GM21423 (cell line): ENCODE measurements around the gene GDI2.
A peak's percentile ranks its signal among the peaks of the same experiment; 100 is the strongest.
"Not testable (repeated sequence)": the region's sequence is repeated elsewhere in the genome, so short reads cannot be mapped to it uniquely, and the experiment has no call there.

ENCODE experiments used
- ATAC-seq: cut with Tn5 transposase; IDR thresholded peaks from one replicate; pipeline ENCODE4 v1.9.1; 2021; ENCODE audit warnings: mild to moderate bottlenecking, moderate library complexity; ENCODE audit not compliant: unreplicated experiment

GDI2 gene

DNA sequence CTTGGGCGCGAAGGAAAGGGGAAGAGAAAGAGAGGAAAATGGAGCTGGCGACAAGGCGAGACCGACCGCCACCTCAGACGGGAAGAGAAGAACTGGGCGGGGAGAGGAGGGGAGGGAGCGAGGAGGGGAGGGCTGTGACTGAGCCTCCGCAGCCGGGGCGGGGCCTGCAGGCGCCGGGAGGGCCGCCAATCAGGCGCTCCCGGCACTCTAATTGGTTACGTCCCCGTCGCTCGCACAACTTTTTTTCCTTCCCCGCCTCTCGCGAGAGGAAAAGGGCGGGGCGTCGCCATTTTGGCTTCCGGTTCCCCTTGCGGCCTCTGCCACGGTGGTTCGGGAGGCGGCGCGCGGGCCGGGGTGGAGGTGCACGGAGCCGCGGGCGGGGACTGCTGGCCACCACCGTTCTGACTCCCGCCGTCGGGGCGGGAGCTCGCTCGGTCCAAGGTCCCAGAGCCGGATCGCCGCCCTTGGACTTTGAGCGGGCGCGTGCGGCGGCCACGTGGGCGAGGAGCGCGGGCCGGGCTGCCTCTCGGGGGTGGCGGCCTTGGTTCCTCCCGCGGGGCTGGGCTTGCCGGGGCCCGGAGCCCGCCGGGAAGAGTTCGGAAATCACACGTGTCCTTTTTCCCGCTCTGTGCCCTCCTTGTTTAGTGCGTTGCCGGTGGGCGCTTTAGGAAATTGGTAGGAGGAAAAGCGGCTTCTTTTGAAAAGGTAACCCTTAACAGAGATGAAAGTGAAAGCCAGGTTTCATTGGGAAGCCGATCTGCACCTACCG is at the start of gene GDI2:
Gene GDI2 (minus strand): TSS at position 94 of the 769 bp plus-strand sequence. CDS start 176 bp downstream, outside the sequence.
- peak; percentile 74 for ATAC-seq

DNA sequence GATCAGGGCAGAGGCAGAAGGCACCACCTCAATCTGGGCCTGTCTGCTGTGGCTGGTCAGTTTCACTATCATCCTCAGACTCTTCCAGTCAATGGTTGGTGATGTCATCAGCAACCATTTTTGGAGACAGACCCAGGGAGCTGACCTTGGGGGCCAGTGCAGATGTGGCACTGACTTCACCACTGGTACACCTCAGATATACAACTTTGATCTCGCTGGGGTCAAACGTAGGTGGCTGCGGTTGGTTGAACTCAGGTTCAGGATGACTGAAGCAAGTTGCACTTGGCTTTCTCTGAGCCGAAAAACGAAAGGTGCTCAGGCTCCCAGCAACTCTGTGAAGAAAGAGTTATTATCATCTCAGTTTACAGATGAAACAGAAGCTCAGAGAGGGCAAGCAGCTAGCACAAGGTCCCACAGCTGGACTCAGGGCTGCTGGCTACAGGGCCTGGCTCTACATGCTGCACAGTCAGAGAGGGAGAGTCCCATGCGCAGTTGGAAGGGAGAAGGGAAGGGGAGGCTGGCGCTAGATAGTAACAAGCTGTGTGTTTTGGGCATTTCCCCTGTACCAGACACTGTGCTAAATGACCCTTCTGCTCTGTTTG is 49.2 kb upstream of the GDI2 start:
- ATAC-seq = peak; percentile 92

DNA sequence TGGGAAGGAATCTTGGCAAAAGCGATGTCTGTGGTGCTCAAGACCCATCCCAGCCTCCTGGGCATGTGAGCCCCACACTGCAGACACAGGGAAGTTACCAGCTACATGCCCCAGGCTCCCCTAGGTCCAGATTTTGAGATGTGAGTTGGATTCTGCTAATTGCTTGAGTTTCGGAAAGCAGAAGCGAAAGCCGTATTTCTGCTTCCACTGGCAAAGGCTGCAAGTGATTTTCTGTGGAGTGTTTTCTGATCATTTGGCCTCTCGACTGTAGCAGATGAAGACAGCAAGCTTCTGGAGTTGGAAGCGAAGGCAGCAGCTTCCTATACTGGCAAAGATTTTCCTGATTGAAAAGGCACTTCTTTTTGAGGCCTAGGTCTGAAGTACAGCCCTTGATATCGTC is 46.8 kb upstream of the GDI2 start:
- ATAC-seq = no peak

DNA sequence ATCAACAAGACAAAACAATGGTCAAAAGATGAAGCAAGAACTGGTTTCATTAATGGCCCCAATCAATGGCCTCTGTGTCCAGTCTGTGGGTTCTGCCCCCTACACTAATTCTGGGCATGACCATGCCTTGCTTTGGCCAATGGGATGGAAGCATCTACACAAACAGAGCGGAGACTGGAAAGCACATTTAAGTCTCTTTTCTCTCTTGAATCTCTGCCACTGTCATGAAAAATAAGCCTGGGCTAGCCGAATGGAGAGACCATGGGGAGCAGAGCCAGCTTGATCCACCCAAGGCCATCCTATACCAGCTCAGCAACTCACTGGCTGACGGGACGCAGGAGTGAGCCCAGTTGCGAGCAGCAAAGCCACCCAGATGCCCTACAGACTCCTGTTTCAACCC is 45.6 kb upstream of the GDI2 start:
- no peak for ATAC-seq

DNA sequence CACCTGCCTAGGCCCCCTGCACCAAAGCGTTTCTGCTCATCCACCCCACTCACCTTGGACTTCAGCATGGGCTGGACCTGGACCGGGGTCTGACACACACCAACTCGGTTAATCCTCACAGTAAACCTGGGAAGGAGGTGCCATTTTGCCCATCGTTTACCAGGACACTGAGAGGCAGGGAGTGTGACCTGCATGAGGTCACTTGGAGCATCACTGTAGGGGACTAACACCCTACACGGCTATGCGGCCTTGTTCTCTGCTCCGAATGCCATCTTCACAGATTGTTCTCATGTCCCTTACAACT is 43.4 kb upstream of the GDI2 start:
- ATAC-seq = no peak

DNA sequence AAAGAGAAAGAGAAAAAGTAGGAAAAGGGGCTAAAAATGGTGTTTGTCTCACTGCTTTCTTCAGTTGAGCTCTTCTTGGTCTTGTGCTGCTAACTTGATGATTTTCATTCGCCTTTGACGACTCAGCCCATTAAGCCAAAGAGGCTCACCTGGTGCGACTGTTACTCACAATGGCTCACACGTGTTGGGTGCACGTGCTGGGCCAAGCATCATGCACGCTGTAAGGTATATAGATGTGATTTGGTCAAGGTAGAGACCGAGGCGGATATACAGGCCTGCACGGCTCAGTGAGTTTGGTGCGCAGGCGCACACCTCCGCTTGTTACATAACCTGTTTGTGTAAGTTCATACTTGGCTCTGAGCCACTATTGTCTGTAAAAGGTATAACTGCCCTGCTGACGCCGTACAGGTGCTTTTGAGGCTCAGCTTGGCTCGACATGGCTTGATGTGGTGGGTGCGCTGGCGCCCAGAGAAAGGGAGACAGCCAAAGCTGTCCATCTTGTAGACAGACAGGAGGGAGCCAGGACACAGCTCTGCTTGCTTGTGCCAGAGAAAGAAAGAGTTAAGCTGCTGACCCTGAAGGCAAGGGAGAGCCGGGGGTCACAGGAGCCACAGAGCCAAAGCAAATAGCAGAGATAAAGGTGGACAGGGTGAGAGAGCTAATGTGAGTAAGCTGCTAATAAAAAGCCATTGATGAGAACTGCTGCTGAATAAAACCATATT is 42.9 kb upstream of the GDI2 start:
- no peak for ATAC-seq

DNA sequence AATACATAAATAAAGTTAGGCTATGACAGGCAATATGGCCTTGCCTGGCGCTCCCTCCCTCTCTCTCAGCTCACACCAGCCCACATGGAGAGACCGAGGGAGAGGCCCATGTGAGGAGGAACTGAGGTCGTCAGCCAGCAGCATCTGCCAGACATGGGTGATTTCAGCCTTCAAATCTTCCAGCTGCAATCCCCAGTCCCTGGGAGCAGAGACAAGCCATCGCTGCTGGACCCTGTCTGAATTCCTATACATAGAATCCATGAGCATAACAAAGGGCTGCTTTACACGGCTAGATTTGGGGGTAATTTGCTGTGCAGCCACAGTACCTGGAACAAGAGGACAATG is 40.9 kb upstream of the GDI2 start:
- no peak for ATAC-seq

DNA sequence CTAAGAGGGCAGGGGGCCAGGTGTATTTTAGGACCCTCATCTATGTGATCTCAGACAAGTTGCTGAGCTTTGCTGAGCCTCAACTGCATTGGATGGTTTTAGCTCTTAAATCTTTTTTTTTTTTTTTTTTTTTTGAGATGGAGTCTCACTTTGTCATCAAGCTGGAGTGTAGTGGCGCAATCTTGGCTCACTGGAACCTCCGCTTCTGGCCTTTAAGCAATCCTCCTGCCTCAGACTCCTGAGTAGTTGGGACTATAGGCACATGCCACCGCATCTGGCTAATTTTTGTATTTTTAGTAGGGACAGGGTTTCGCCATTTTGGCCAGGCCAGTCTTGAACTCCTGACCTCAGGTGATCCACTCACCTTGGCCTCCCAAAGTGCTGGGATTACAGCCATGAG is 33.4 kb upstream of the GDI2 start:
- ATAC-seq = not testable (repeated sequence)

DNA sequence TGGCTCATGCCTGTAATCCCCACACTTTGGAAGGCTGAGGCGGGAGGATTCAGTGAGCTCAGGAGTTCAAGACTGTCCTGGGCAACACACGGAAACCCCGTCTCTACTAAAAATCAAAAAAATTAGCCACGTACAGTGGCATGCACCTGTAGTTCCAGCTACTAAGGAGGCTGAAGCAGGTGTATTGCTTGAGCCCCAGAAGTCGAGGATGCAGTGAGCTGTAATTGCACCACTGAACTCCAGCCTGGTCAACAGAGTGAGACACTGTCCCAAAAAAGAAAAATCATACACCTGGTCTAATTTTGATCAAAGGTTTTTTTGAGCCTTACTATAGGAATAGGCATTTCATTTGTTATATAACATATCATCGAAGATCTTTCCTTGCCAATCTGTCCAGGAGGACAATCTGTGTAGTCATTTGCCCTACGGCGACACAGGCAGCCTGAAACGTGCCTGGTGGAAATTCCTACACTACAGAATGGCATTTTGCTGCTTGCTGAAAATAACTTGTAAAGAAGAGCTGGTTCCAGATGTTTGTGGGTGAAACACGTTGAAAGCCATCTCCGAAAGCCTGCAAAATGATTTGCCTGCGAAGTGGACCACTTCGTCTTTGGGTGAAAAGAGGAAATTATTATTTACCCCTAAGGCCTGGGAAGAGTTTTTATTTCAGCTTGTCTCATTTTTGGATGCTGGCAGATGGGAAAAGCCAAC is 31.3 kb upstream of the GDI2 start:
- no peak for ATAC-seq

DNA sequence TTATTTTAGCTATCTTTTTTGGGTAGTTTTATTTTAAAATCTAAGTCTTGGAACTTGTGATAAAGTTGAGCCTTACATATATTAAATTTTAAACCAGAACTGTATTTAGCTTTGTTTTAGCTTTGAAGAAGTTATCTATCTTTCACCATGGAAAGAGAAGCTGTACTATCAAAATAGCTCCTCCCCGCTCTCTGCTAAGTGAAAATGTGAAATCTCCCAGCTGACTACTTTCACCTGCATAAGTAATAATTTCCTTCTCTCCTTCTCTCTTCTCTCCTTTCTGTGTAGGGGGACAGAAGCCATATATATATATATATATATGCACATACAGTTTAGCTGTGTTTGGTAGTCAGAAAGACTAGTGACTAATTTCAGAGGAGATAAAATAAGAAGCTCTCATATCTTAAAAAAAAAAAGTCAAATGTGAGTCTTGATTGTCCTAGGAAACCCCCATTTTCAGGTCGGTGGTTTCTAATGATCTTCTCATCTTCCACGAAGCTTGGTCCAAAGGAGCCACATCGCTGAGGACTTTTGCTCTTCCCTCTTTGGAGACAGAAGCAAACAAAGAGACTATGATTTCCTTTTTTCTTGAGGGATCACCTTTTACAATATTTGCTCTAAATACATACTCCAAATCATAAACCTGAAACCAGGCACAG is 30.6 kb upstream of the GDI2 start:
- ATAC-seq = no peak

DNA sequence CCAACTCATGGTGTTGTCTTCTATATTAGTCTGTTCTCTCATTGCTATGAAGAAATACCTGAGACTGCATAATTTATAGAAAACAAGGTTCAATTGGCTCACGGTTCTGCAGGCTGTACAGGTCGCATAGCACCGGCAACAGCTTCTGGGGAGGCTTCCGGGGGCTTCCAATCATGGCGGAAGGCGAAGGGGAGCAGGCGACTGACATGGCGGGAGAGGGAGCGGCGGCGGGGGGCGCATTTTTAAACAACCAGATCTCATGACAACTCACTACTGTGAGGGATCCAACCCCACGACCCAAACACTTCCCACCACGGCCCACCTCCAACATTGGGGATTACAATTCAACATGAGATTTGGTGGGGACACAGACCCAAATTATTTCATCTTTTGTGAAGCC is 28.7 kb upstream of the GDI2 start:
- no peak for ATAC-seq

DNA sequence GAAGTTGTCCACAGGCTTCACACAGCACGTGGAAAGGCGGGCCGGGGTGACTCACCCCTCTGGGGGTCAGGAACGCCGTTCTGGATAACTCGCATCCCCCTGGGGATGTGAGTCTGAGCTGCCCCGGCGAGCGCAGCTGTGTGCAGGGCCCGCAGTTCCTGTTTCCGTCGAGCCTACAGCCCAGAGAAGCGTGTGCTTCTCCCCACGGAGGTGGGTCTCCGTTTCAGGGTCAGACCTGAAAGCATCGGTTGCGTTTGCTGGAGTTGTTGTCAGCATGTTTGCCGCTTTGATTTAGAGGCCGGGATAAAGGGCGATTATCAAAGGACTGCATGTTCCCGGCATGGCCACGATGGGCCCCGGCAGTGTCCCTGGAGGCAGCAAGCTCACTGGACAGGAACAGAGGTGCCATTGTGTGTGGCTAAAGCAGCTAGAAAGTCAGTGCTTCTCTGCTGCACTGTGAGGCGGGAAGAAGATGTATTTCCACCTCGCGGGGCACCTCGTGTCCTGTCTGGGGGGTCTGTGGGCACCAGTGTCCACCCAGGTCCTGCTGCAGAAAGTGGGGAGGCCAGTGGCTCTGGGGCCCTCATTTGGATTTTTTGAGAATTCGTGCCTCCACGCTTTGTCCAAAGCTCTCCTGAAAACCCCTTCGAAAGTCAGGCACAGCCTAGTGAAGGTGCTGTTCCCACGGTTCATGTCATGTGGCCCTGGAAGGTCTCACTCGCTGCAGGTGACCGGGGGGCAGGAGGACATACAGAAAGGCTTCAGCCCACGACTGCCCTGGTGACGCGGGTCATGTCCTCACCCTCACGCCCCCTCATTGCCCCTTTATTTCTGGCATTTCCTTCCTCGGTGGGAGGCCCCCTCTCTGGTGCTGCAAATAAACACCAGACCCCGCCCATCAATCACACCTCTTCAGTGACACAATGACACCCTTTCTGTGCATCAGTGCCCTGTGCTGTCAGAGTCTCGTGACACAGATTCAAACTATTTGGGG is 27.4 kb upstream of the GDI2 start:
- ATAC-seq = peak; percentile 88

DNA sequence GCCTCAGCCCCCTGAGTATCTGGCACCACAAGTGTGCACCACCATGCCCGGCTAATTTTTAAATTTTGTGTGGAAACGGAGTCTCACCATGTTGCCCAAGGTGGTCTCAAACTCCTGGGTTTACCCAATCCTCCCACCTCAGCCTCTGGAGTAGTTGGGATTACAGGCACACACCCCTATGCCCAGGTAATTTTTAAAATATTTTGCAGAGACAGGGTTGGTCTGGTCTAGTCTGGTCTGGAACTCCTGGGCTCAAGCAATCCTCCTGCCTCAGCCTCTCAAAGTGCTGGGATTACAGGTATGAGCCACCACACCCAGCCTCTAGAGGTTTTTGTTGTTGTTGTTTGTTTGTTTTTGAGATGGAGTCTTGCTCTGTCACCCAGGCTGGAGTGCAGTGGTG is 22.9 kb upstream of the GDI2 start:
- not testable (repeated sequence) for ATAC-seq

DNA sequence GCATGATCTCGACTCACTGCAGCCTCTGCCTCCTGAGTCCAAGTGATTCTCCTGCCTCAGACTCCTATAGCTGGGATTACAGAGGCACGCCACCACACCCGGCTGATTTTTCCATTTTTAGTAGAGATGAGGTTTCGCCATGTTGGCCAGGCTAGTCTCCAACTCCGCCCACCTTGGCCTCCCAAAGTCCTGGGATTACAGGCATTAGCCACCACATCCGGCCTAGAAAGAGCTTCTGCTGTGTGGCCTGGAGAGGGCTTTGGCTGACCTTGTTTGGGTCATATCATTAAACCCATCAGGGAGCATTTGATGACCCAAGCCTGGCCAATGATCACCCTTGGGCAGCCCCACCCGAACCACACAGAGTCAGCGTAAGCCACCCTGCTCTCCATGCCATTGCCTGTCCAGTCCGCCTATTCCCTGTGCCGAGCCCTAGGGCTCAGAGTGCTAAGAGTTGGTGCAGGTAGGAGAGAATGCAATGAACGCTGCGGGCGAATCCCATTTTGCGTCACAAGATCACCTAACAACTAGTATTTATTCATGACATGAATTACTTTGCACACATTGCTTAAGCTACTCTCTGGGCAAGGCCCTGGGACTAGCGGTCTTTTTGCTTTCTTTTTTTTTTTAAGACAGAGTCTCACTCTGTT is 22.3 kb upstream of the GDI2 start:
- ATAC-seq = no peak

DNA sequence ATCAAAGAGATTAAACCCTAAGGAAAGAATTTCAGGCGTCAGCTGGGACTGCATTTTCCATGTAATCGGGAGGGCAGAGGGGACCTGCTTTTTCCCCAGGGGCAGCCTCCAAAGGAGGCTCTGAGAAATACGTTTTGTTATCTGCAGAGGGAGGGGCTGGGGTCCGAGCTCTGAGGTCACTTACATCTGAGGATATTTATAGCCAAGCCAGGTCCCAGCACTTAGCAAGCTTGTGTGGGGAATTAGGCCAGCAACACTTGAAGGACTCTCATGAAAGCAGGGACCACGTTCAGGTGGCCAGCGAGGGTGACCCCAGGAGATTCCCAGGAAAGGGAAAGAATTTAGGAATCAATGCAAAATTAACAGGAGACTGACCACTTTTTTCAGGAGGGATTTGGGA is 20.6 kb upstream of the GDI2 start:
- ATAC-seq = no peak

DNA sequence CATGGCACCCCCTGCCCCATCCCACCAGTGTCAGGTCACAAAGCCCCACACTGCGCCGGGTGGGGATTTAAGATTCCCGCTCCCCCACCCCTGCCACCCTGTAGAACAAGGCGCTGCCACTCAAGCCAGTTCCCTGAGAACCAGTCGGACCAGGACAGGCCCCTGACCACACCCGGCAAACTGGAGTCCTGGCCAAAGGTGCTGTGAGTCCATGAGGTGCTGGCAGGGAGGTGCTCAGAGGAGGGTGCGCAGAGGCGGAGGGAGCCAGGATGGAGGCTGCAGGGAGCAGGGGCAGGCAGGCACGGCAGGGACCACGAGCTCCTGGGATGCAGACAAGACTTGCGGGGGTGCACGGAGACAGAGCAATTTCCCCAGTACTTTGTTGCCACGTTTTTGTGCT is 19.7 kb upstream of the GDI2 start:
- no peak for ATAC-seq

DNA sequence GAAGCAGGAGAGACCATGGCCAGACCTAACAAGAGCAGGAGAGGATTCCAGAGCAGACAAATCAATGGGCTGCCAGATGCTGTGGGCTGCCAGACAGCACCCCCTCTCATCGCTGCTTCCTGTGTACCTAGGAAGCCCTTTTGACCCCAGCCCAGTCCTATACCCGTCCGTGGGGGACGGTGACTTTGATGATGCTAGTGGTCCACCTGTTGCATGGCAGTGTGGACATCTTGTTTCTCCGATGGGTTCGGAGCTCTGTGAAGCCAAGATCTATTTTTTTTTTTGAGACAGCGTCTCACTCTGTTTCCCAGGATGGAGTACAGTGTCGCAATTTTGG is 18.2 kb upstream of the GDI2 start:
- ATAC-seq = no peak

DNA sequence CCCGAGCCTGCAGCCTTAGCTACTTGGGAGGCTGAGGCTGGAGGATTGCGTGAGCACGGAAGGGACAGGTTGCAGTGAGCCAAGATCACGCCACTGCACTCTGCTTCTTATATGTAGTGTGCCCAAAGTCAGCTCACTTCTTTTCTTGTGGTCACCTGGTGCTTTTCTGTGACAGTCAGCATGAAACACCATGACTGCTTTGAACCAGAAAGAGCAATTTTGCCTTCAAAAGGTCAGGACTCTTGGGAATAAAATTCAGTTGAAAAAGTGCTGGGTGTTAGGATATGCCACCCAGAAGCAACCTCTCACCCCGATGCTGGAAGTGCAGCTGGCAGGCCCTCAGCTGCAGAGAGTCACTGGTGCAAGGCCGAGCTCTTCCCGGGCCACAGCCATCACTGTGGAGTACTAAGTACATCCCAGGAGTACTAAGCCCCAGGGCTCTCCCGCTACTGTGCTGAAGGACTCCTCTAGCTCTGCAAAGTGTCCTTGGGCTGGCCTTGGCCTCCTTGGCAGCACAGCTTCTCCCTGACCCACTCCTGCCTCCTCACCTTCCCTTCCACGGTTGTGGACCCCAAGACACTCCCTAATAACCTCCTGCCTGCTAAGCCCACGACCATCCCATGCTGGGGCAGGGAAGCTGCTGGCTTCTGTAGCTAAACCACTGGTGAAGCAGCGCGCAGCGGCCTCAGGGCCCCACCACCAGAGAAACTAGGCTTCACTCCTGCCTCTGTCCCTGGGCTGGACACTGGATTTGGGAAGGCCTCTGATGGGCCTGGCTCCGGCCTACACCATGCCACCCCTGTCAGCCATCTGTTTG is 17.6 kb upstream of the GDI2 start:
- no peak for ATAC-seq

DNA sequence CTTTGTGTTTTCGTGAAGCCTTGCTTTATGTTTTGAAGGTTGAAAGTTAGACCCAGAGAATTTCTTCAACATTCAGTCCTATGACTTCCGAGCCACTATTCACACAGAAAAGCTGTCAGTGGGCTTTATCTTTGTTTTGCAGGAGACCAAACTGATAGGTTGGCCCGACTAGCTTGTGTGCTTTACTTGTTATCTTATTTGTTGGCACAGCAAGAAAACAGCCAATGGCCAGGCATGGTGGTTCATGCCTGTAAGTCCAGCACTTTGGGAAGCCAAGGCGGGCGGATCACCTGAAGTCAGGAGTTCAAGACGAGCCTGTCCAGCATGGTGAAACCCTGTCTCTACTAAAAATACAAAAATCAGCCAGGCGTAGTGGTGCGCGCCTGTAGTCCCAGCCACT is 16.0 kb upstream of the GDI2 start:
- ATAC-seq = no peak
